ENCODE results near the gene HELZ.

Gene HELZ

DNA sequence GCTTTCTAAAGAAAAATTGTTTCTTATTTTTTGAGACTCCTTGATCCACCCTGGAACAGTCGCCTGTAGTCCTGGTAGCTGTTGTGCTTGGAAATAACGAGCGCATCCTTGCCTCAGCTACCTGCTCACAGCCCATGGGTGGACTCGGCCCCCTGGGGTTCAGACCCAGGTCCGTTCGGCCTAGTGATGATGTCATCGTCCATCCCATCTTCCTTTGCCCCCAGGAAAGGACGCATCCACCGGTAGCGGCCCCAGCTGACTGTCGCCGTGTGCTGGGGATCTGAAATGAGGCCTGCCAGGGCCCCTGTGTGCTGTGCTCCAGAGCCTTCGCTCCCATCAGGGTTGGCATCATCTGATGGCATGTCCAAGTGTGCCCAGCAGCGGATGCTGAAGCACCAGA lies 212.6 kb downstream of the HELZ start:
- DNase-seq (ENCODE audit: low spot score), result no peak
- FAIRE-seq, result no peak

DNA sequence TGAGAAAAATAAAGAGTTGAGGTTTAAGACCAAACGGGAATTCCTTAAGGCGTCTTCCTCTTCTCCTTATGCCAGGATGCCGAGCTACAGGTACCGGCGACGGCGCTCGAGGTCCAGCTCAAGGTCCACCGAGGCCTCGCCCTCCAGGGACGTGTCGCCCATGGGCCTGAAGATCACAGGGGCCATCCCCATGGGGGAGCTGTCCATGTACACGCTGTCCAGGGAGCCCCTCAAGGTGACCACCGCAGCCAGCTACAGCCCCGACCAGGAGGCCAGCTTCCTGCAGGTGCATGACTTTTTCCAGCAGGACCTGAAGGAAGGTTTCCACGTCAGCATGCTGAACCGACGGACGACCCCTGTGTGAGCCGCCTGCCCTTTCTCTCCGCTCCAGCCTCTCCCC lies 214.4 kb downstream of the HELZ start:
- FAIRE-seq (no peak), DNase-seq (ENCODE audit: low spot score) (no peak)

DNA sequence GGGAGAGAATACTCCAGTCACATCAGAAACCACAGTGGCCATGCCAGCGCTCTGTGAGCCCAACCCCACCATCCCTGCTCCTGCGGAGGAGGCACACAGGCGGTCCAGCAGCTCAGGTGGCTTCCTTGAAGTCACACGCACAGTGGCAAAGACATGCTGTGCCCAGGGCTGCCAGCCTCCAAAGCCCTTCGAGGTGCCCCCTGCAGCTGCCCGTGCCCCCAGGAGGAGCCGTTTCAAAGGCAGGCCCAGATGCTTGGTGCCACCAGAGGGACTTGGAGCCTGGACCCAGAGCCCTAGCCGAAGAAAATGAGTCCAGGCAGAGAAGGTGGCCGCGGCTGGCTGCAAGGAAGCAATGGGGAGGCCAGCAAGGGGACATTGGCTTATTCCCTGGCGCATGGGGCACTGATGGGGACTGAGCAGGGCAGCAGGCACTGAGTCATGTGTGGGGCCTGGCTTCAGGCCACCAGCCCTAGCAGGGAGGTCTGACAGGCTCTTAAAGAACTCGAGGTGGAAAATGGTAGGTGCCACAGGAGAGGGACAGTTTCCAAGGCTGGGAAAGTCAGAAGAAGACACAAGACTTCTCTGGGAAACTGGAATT lies 217.9 kb downstream of the HELZ start:
- no peak for FAIRE-seq
- no peak for DNase-seq (ENCODE audit: low spot score)

DNA sequence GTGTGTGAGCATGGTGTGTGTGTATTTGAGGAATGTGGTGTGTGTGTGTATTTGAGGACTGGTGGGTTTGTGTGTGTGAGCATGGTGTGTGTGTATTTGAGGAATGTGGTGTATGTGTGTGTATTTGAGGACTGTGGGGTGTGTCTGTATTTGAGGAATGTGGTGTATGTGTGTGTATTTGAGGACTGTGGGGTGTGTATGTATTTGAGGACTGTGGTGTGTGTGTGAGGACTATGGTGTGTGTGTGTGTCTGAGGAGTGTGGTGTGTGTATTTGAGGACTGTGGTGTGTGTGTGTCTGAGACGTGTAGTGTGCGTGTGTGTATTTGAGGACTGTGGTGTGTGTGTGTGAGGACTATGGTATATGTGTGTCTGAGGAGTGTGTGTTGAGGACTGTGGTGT lies 218.7 kb downstream of the HELZ start:
- DNase-seq (ENCODE audit: low spot score), result no peak
- FAIRE-seq, result no peak

DNA sequence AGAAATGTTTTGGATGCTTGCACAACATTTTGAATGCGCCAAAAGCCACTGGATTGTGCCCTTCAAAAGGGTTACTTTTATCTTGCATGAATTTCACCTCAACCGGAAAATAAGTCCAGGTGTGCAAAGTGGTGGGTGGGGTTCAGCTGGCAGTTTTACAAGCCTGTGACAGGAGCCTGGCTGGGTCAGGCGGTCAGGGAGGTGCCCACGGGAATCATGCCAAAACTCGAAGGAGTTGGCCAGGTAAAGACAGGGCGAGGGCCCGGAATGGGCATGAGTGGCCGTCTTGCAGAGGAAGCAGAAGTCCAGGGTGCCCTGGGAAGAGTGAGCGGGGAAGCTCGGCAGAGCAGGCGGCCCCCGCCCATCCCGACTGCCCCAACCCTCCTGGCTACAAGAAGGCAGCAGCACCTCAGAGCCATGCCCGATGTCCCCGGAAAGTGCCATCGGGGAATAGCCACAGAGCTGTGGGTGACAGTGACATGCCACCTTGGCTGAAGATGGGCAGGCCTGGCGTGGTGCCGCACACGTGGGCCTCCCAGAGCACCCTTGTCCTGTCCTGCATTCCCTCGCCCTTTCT lies 219.7 kb downstream of the HELZ start:
- FAIRE-seq (no peak), DNase-seq (ENCODE audit: low spot score) (no peak)

DNA sequence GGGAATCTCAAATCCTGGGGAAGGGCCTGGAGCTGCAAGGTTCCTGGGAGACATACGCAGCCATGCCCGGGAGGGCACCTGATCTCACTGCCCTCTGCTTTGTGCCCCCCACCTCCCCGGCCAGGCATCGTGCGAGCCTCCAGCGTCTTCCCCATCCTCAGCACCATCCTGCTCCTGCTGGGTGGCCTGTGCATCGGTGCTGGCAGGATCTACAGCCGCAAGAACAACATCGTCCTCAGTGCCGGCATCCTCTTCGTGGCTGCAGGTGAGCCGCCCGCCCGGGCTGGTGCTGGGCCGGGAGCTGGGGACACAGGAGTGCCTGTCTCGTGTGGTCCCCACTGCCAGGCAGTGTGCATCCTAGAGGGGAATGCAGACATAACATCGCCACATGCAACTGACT lies 220.3 kb downstream of the HELZ start:
- no peak for FAIRE-seq
- DNase-seq (ENCODE audit: low spot score), result no peak

DNA sequence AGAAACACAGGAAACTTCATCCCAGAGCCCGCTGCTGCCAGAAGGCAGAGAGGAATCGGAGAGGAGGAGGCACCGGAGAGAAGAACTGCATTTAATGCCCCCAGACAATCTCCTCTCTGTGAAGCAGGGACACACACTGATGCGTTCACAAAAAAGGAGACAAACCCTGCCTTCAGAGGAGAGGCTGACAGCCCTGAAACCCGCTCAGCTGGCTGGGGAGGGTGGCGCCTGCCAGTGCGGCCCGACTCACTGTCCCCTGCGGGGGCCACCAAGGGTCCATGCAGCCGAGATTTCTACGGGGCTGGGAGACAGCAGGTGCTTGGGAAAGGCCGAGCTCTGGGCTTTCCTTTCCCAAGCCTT lies 222.6 kb downstream of the HELZ start:
- FAIRE-seq (no peak), DNase-seq (ENCODE audit: low spot score) (no peak)

DNA sequence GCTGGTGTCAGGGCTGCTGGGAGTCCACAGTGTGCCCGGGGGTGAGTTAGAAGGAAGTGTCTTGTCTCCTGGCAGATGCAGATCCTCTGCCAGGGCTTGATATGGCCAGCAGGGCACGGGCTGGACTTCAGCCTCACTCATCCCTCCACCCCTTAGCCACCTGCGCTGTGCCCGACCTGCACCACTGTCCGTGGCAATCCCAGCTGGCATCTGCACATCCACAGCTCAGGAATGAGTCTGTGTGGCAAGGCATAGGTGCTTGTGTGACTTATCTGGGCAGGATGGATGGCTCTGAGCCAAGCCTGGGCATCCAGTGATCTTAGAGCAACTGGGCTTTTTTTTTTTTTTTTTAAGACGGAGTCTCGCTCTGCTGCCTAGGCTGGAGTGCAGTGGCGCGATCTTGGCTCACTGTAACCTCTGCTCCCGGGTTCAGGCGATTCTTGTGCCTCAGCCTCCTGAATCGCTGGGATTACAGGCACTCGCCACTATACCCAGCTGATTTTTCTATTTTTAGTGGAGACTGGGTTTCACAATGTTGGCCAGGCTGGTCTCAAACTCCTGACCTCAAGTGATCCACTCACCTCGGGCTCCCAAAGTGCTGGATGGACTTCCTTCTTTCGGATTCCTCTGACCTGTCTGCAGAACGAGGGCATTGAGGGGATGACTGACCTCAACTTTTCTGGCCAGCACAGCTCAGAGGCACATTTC lies 223.1 kb downstream of the HELZ start:
- no peak for DNase-seq (ENCODE audit: low spot score)

DNA sequence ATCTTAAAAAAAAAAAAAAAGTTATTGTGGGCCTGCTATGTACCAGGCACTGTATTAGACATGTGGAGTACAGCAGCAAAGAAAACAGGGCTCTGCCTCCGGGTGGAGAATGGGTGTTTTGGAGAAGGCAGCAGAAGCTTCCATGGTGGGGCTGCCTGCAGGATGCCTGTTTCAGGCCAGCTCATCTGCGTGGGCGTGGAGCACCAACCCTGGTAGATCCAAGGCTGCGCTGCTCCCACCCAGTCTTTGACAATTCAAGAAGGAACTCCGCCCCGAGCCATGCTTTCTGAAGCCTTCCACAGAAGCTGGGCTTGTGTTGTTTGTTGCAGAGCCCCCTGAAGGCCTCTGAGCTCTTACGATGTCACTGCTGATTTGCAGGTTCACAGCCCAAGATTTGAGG lies 223.8 kb downstream of the HELZ start:
- no peak for DNase-seq (ENCODE audit: low spot score)
- no peak for FAIRE-seq

More for the DNA sequence above, 223.1 kb downstream of the HELZ start:
- no peak for FAIRE-seq
